Colonic mucosa (tissue), 4 donors: ENCODE data around the gene SPATS1. TPM values are rescaled to one million over a fixed set of nuclear protein-coding genes. Genes with fewer than 3 reads are reported as not detected.

Experiments used
- DNase-seq: peaks from one replicate; pipeline ENCODE4 v3.0.0-alpha.2; 2020
- H3K27ac ChIP-seq: fragments of 200-600 bp; one replicate; pipeline ENCODE4 v1.8.0; 2021
- H3K27me3 ChIP-seq: fragments of 200-600 bp; one replicate; pipeline ENCODE4 v1.8.0; 2021
- H3K36me3 ChIP-seq: fragments of 200-600 bp; one replicate; pipeline ENCODE4 v1.8.0; 2021
- H3K4me1 ChIP-seq: fragments of 200-600 bp; one replicate; pipeline ENCODE4 v1.8.0; 2021; ENCODE audit warnings: mild to moderate bottlenecking
- H3K4me3 ChIP-seq: fragments of 200-600 bp; one replicate; pipeline ENCODE4 v1.8.0; 2021
- H3K9ac ChIP-seq, 2 donors: one replicate each; pipeline ENCODE4 v1.7.0; 2013; ENCODE audit warnings: control low read depth in 2 of 2, low read depth in 2 of 2, low read length in 2 of 2
- H3K9me3 ChIP-seq: fragments of 200-600 bp; one replicate; pipeline ENCODE4 v1.8.0; 2021
- CTCF ChIP-seq: fragments of 200-600 bp; IDR thresholded peaks from one replicate; pipeline ENCODE4 v1.8.0; 2022; ENCODE audit warnings: antibody characterized with exemption, mild to moderate bottlenecking
- intact Hi-C: fragments of 100-400 bp; cut with DNase I; formaldehyde crosslinking; loops from one replicate; pipeline ENCODE4 v1.14.1; 2022
- total RNA-seq, 2 donors: library from RNA; stranded (reverse); fragmentation: NEBNext Ultra II Directional in 1 of 2; extraction: Animal tissue kit (Norgen Biotek cat#: 25700) in 1 of 2; gene quantifications; one replicate each; pipeline ENCODE4 v1.2.1, GENCODE V29; 2021
- donor health status: healthy.
- donor health status: DM: no; HTN: no; CAD: no.
- donor health status: DM: no; HTN: no; CAD: no.

SPATS1 gene
- total RNA-seq, 2 donors from 2014 or later = not detected

GRCh38 chr6:44386929-44387345 is 44.5 kb downstream of the SPATS1 start:
- peak overlapping the region; percentile 58 to 87 for H3K9ac ChIP-seq
- DNase-seq = peak; percentile 25
- intact Hi-C loops = no loop called here

GRCh38 chr6:44387346-44388134 is 45.1 kb downstream of the SPATS1 start, which contains the start of gene CDC5L:
CDC5L (plus strand) TSS chr6:44387706; CDS start chr6:44387824, 118 bp downstream.
- H3K36me3 ChIP-seq = no peaks in the 10 kb centered on the region
- peak within 1 kb of the TSS; percentile 71 for H3K4me3 ChIP-seq
- peaks cover 8% of the 10 kb centered on the region for H3K4me1 ChIP-seq
- TF ChIP-seq CTCF = no peak
- intact Hi-C loops = no loop called here
- H3K27me3 ChIP-seq = no peaks in the 10 kb centered on the region
- H3K9me3 ChIP-seq = no peaks in the 10 kb centered on the region
- H3K27ac ChIP-seq = peak within 1 kb of the TSS; percentile 92
- peak; percentile 96 for DNase-seq
- H3K9ac ChIP-seq = peak within 1 kb of the TSS; percentile 84 to 87

More at GRCh38 chr6:44386929-44387345, 44.5 kb downstream of the SPATS1 start:
- no peaks in the 10 kb centered on the region for H3K36me3 ChIP-seq
- no peak for TF ChIP-seq CTCF
- H3K4me1 ChIP-seq = peaks cover 8% of the 10 kb centered on the region
- peak overlapping the region; percentile 92 for H3K27ac ChIP-seq
- peak overlapping the region; percentile 71 for H3K4me3 ChIP-seq
- H3K9me3 ChIP-seq = no peaks in the 10 kb centered on the region
- no peaks in the 10 kb centered on the region for H3K27me3 ChIP-seq

DNA sequence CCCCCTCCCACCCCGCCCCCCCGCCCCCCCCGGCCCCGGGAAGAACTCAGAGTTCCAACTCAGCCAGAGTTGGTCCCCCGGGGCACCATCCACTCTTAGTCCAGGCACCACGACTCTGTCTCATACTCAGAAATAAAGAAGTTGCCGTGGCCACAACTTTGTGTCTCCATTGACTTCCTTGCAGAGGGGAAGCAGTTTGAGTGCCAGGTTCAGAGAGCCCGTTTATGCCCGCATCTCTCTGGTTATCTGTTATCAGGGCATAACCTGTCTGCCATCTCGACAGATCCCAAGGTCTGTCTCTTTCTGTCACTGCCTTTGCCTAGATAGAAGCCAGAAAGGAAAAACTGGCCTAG is 45.7 kb downstream of the SPATS1 start:
- H3K27ac ChIP-seq = peak overlapping the region; percentile 92
- DNase-seq = no peak
- H3K9ac ChIP-seq = peak overlapping the region; percentile 77 to 84
- TF ChIP-seq CTCF = no peak
- no peaks in the 10 kb centered on the region for H3K36me3 ChIP-seq
- no peaks in the 10 kb centered on the region for H3K9me3 ChIP-seq
- peak overlapping the region; percentile 71 for H3K4me3 ChIP-seq
- intact Hi-C loops = no loop called here
- peaks cover 8% of the 10 kb centered on the region for H3K4me1 ChIP-seq
- H3K27me3 ChIP-seq = no peaks in the 10 kb centered on the region

GRCh38 chr6:44388887-44389286 is 46.4 kb downstream of the SPATS1 start:
- Histone ChIP-seq H3K4me3 (peak overlapping the region; percentile 71), H3K27ac (no peak overlapping the region), H3K4me1 (peaks cover 8% of the 10 kb centered on the region), H3K36me3 (peaks cover 5% of the 10 kb centered on the region), H3K9ac (no peak overlapping the region), H3K9me3 (no peaks in the 10 kb centered on the region), H3K27me3 (no peaks in the 10 kb centered on the region)
- DNase-seq = no peak
- intact Hi-C loops = no loop called here
- no peak for TF ChIP-seq CTCF

DNA sequence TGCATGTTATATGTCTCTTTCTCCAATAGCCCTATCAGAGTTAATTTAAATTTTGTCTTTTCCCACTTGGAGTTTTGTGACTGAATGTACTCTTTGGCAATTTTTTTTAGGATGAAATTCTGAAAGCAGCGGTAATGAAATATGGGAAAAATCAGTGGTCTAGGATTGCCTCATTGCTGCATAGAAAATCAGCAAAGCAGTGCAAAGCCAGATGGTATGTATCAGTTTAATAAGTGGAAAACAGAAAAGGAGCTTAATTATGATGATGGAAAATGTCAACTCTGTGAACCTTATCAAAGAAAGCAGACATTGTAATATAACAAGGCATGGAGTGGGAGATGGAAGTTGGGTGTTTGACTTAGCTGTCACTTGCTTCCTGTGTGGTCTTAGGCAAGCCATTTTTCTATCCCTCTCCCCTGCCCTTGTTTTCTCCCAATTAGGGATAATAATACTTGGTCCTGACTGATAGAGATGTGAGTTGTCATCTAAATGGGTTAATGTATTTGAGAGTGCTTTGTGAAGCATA is 47.8 kb downstream of the SPATS1 start:
- Histone ChIP-seq H3K9ac (no peak overlapping the region), H3K36me3 (peaks cover 7% of the 10 kb centered on the region), H3K4me3 (no peak overlapping the region), H3K4me1 (peaks cover 8% of the 10 kb centered on the region), H3K27me3 (no peaks in the 10 kb centered on the region), H3K9me3 (no peaks in the 10 kb centered on the region), H3K27ac (no peak overlapping the region)
- DNase-seq = no peak
- no peak for TF ChIP-seq CTCF
- intact Hi-C loops = no loop called here

Other genes starting within 250 kb of the SPATS1 start
- 10 to 100 TPM; 72.0 to 77.7 TPM for gene MRPL14, start 215.2 kb upstream of the SPATS1 start, total RNA-seq
- 10 to 100 TPM; 74.3 to 95.3 TPM for gene TMEM63B, start 215.1 kb upstream of the SPATS1 start, total RNA-seq
- 1 to 10 TPM in 1 of 2 donors, not detected in 1; 2.0 TPM for gene CAPN11, start 183.8 kb upstream of the SPATS1 start, total RNA-seq
- not detected for gene MYMX, start 125.7 kb upstream of the SPATS1 start, total RNA-seq
- 10 to 100 TPM; 17.0 to 19.1 TPM for gene SLC29A1, start 119.1 kb upstream of the SPATS1 start, total RNA-seq
- 1,000 to 10,000 TPM in 1 of 2 donors, 100 to 1,000 TPM in 1; 409 to 1,163 TPM for gene HSP90AB1, start 95.5 kb upstream of the SPATS1 start, total RNA-seq
- 10 to 100 TPM; 42.7 to 52.2 TPM for gene SLC35B2, start 85.1 kb upstream of the SPATS1 start, total RNA-seq
- 10 to 100 TPM; 11.9 to 18.8 TPM for gene NFKBIE, start 77.1 kb upstream of the SPATS1 start, total RNA-seq
- under 1 TPM; 0.12 to 0.19 TPM for gene TMEM151B, start 72.2 kb upstream of the SPATS1 start, total RNA-seq
- 10 to 100 TPM in 1 of 2 donors, 1 to 10 TPM in 1; 9.0 to 27.7 TPM for gene AARS2, start 29.3 kb upstream of the SPATS1 start, total RNA-seq
- 10 to 100 TPM; 20.6 to 20.8 TPM for gene CDC5L, start 45.1 kb downstream of the SPATS1 start, total RNA-seq